ENCODE data around the gene PSMB9. TPM values are rescaled to one million over a fixed set of nuclear protein-coding genes. Genes with fewer than 3 reads are reported as not detected.

The PSMB9 gene
- total and polyA plus RNA-seq, 5 donors from 2014 or later: 148 to 896 (median 525) TPM

- Histone ChIP-seq H3K9me3 (ENCODE audit: control insufficient read depth in 2 of 2, low read length in 2 of 2) (no peaks in the 10 kb centered on the region), H3K4me3 (ENCODE audit: low read depth, low read length) (no peak within 1 kb of the TSS), H3K4me1 (ENCODE audit: control insufficient read depth, insufficient read depth, low read length, poor library complexity, severe bottlenecking) (no peaks in the 10 kb centered on the region), H3K36me3 (ENCODE audit: control insufficient read depth, insufficient read depth, low read length) (no peaks in the 10 kb centered on the region), H3K27ac (ENCODE audit: insufficient read depth, low read length, poor library complexity, severe bottlenecking) (no peak within 1 kb of the TSS), H3K27me3 (ENCODE audit: control insufficient read depth, insufficient read depth, low read length) (no peaks in the 10 kb centered on the region)
- ATAC-seq (ENCODE audit: low read depth in 2 of 2): peak; percentile 40 to 65
- Mint-ChIP-seq H3K36me3 (peaks cover 3% of the 10 kb centered on the region), H3K27me3 (peaks cover 4% of the 10 kb centered on the region), H3K4me1 (peaks cover 4 to 10% (median 6%) of the 10 kb centered on the region in 4 donors), H3K27ac (no peak within 1 kb of the TSS), H3K4me3 (no peak within 1 kb of the TSS), H3K9me3 (peaks cover 0 to 1% (median 0%) of the 10 kb centered on the region in 7 donors)
- DNase-seq: peak in 1 of 3 donors; percentile 51
These were observed 37.2 kb upstream of the PSMB9 start, which contains the start of gene HLA-DOB for GRCh38 chr6:32816746-32817204. Gene HLA-DOB (minus strand): TSS chr6:32817002. CDS start chr6:32816951, 51 bp downstream.

GRCh38 chr6:32818867-32819266 is 35.1 kb upstream of the PSMB9 start:
- Histone ChIP-seq H3K27ac (ENCODE audit: insufficient read depth, low read length, poor library complexity, severe bottlenecking) (no peak overlapping the region), H3K4me1 (ENCODE audit: control insufficient read depth, insufficient read depth, low read length, poor library complexity, severe bottlenecking) (no peaks in the 10 kb centered on the region), H3K36me3 (ENCODE audit: control insufficient read depth, insufficient read depth, low read length) (no peaks in the 10 kb centered on the region), H3K4me3 (ENCODE audit: low read depth, low read length) (no peak overlapping the region), H3K27me3 (ENCODE audit: control insufficient read depth, insufficient read depth, low read length) (no peaks in the 10 kb centered on the region), H3K9me3 (ENCODE audit: control insufficient read depth in 2 of 2, low read length in 2 of 2) (no peaks in the 10 kb centered on the region)
- H3K36me3 Mint-ChIP-seq: peaks cover 3% of the 10 kb centered on the region
- ATAC-seq (ENCODE audit: low read depth in 2 of 2): no peak
- H3K27me3 Mint-ChIP-seq: peaks cover 4% of the 10 kb centered on the region
- no peak for DNase-seq
- no peak overlapping the region for H3K27ac Mint-ChIP-seq
- H3K4me3 Mint-ChIP-seq: no peak overlapping the region
- no peaks in the 10 kb centered on the region for H3K9me3 Mint-ChIP-seq
- peaks cover 4 to 10% (median 6%) of the 10 kb centered on the region in 4 donors for H3K4me1 Mint-ChIP-seq

GRCh38 chr6:32819729-32820128 is 34.3 kb upstream of the PSMB9 start:
- no peaks in the 10 kb centered on the region for H3K4me1 ChIP-seq (ENCODE audit: control insufficient read depth, insufficient read depth, low read length, poor library complexity, severe bottlenecking)
- H3K36me3 ChIP-seq (ENCODE audit: control insufficient read depth, insufficient read depth, low read length): no peaks in the 10 kb centered on the region
- Mint-ChIP-seq H3K9me3 (no peaks in the 10 kb centered on the region), H3K27ac (no peak overlapping the region), H3K4me3 (no peak overlapping the region), H3K36me3 (no peaks in the 10 kb centered on the region), H3K27me3 (peaks cover 4% of the 10 kb centered on the region), H3K4me1 (peaks cover 4 to 10% (median 6%) of the 10 kb centered on the region in 4 donors)
- ATAC-seq (ENCODE audit: low read depth in 2 of 2) (no peak), DNase-seq (no peak)
- no peak overlapping the region for H3K4me3 ChIP-seq (ENCODE audit: low read depth, low read length)
- no peaks in the 10 kb centered on the region for H3K27me3 ChIP-seq (ENCODE audit: control insufficient read depth, insufficient read depth, low read length)
- H3K9me3 ChIP-seq (ENCODE audit: control insufficient read depth in 2 of 2, low read length in 2 of 2): no peaks in the 10 kb centered on the region
- H3K27ac ChIP-seq (ENCODE audit: insufficient read depth, low read length, poor library complexity, severe bottlenecking): no peak overlapping the region

DNA sequence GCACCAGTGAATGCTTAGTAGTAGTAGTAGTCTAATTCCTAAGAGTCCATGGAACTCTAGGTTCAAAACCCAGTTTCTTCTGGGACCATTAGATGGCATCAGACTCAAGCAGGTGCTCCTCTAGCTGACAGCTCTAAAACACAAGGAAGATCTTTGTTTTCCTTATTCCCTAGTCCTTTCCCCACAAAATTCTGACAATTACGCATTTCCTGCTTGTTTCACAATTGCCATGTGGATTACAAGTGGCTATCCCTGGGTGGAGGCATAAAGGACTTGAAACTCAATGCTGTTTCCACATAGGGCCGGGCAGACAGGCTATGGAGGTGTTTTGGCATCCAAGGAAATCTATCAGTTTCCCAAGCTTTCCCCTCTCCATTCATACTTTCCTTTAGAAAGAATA is 28.0 kb upstream of the PSMB9 start:
- no peaks in the 10 kb centered on the region for H3K9me3 ChIP-seq (ENCODE audit: control insufficient read depth in 2 of 2, low read length in 2 of 2)
- H3K27ac Mint-ChIP-seq: no peak overlapping the region
- H3K27me3 Mint-ChIP-seq: no peaks in the 10 kb centered on the region
- no peak overlapping the region for H3K4me3 ChIP-seq (ENCODE audit: low read depth, low read length)
- peaks cover 37% of the 10 kb centered on the region for H3K36me3 ChIP-seq (ENCODE audit: control insufficient read depth, insufficient read depth, low read length)
- H3K9me3 Mint-ChIP-seq: no peaks in the 10 kb centered on the region
- ATAC-seq (ENCODE audit: low read depth in 2 of 2) (no peak), DNase-seq (no peak)
- H3K27ac ChIP-seq (ENCODE audit: insufficient read depth, low read length, poor library complexity, severe bottlenecking): no peak overlapping the region
- H3K27me3 ChIP-seq (ENCODE audit: control insufficient read depth, insufficient read depth, low read length): no peaks in the 10 kb centered on the region
- H3K4me1 ChIP-seq (ENCODE audit: control insufficient read depth, insufficient read depth, low read length, poor library complexity, severe bottlenecking): peaks cover 3% of the 10 kb centered on the region
- H3K4me1 Mint-ChIP-seq: peaks cover 5 to 14% (median 9%) of the 10 kb centered on the region in 4 donors
- H3K4me3 Mint-ChIP-seq: no peak overlapping the region
- H3K36me3 Mint-ChIP-seq: peaks cover 28% of the 10 kb centered on the region

GRCh38 chr6:32827025-32827424 is 27.0 kb upstream of the PSMB9 start:
- no peak overlapping the region for H3K4me3 ChIP-seq (ENCODE audit: low read depth, low read length)
- H3K27me3 ChIP-seq (ENCODE audit: control insufficient read depth, insufficient read depth, low read length): no peaks in the 10 kb centered on the region
- no peaks in the 10 kb centered on the region for H3K27me3 Mint-ChIP-seq
- no peaks in the 10 kb centered on the region for H3K9me3 Mint-ChIP-seq
- peak overlapping the region in 2 of 3 donors; percentile 12 to 33 for H3K27ac Mint-ChIP-seq
- no peak for DNase-seq
- H3K4me3 Mint-ChIP-seq: peak overlapping the region in 1 of 4 donors; percentile 62
- no peak for ATAC-seq (ENCODE audit: low read depth in 2 of 2)
- peaks cover 39% of the 10 kb centered on the region for H3K36me3 Mint-ChIP-seq
- no peak overlapping the region for H3K27ac ChIP-seq (ENCODE audit: insufficient read depth, low read length, poor library complexity, severe bottlenecking)
- H3K36me3 ChIP-seq (ENCODE audit: control insufficient read depth, insufficient read depth, low read length): peaks cover 47% of the 10 kb centered on the region
- peaks cover 3% of the 10 kb centered on the region for H3K4me1 ChIP-seq (ENCODE audit: control insufficient read depth, insufficient read depth, low read length, poor library complexity, severe bottlenecking)
- H3K4me1 Mint-ChIP-seq: peaks cover 10 to 20% (median 14%) of the 10 kb centered on the region in 4 donors
- H3K9me3 ChIP-seq (ENCODE audit: control insufficient read depth in 2 of 2, low read length in 2 of 2): no peaks in the 10 kb centered on the region

DNA sequence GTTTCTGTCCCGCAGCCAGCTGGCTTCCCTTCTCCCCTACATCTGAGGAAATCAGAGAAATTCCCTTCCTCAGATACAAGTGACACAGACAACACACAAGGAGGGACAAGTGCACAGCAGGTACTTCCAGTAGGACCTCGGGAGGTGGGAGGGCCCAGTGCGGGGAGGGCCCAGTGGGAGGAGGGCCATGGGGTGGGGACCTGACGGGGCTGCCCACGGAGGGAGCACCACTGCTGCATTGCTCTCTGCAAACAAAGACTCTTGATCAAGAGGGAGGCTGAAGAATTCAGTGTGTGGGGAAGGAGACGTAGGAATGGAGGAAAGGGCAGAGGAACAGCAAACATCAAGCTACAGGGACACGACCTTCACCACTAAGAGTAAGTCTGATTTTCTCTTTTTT is 24.5 kb upstream of the PSMB9 start:
- DNase-seq: no peak
- H3K9me3 Mint-ChIP-seq: no peaks in the 10 kb centered on the region
- peaks cover 69% of the 10 kb centered on the region for H3K36me3 ChIP-seq (ENCODE audit: control insufficient read depth, insufficient read depth, low read length)
- H3K36me3 Mint-ChIP-seq: peaks cover 61% of the 10 kb centered on the region
- H3K4me1 Mint-ChIP-seq: peaks cover 24 to 38% (median 33%) of the 10 kb centered on the region in 4 donors
- no peak overlapping the region for H3K4me3 Mint-ChIP-seq
- H3K27ac ChIP-seq (ENCODE audit: insufficient read depth, low read length, poor library complexity, severe bottlenecking): no peak overlapping the region
- no peaks in the 10 kb centered on the region for H3K9me3 ChIP-seq (ENCODE audit: control insufficient read depth in 2 of 2, low read length in 2 of 2)
- H3K27me3 Mint-ChIP-seq: no peaks in the 10 kb centered on the region
- ATAC-seq (ENCODE audit: low read depth in 2 of 2): no peak
- H3K4me3 ChIP-seq (ENCODE audit: low read depth, low read length): no peak overlapping the region
- H3K27ac Mint-ChIP-seq: peak overlapping the region in 1 of 3 donors; percentile 32
- peaks cover 3% of the 10 kb centered on the region for H3K4me1 ChIP-seq (ENCODE audit: control insufficient read depth, insufficient read depth, low read length, poor library complexity, severe bottlenecking)
- no peaks in the 10 kb centered on the region for H3K27me3 ChIP-seq (ENCODE audit: control insufficient read depth, insufficient read depth, low read length)

DNA sequence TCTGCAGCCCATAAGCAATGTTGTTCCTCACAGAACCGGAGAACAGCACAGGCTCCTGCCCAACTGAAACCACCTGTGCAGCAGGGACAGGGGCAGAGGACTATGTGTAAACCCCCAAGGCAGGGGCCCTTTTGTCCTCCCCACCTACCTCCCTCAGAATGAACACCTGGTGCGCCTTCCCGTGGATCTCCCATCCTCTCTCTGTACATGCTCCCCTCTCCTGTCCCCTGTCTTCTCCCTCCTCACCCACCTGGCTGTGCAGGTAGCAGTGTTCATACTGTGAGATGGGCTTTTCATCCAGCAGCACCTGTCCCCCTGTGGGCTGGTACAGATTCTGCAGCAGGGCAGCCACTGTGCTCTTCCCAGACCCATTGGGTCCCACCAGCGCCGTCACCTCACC is 24.0 kb upstream of the PSMB9 start:
- ATAC-seq (ENCODE audit: low read depth in 2 of 2): no peak
- Mint-ChIP-seq H3K4me3 (no peak overlapping the region), H3K4me1 (peaks cover 28 to 43% (median 38%) of the 10 kb centered on the region in 4 donors), H3K36me3 (peaks cover 66% of the 10 kb centered on the region), H3K9me3 (no peaks in the 10 kb centered on the region), H3K27ac (peak overlapping the region in 2 of 3 donors; percentile 45 to 47), H3K27me3 (no peaks in the 10 kb centered on the region)
- no peak for DNase-seq
- no peak overlapping the region for H3K4me3 ChIP-seq (ENCODE audit: low read depth, low read length)
- H3K36me3 ChIP-seq (ENCODE audit: control insufficient read depth, insufficient read depth, low read length): peaks cover 74% of the 10 kb centered on the region
- peaks cover 8% of the 10 kb centered on the region for H3K4me1 ChIP-seq (ENCODE audit: control insufficient read depth, insufficient read depth, low read length, poor library complexity, severe bottlenecking)
- no peaks in the 10 kb centered on the region for H3K9me3 ChIP-seq (ENCODE audit: control insufficient read depth in 2 of 2, low read length in 2 of 2)
- H3K27me3 ChIP-seq (ENCODE audit: control insufficient read depth, insufficient read depth, low read length): no peaks in the 10 kb centered on the region
- no peak overlapping the region for H3K27ac ChIP-seq (ENCODE audit: insufficient read depth, low read length, poor library complexity, severe bottlenecking)

DNA sequence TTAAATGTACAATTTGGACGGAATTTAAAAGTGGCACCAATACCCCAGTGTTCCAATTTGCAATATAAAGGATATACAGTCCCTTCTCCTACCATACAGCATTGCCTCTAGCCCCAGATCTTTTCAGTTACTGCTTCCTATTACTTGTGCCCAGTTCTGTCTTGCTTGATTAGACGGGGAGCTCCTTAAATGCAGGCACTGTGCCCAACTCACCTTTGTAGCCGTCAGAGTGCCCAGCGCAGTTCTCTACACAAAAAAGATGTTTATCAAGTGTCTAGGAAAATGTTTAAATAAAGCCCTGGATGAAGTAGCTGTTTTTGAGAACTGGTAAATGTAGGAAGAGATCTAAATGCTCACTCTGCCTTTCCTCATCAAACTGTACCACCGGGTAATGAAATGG is 23.1 kb upstream of the PSMB9 start:
- H3K4me3 ChIP-seq (ENCODE audit: low read depth, low read length): no peak overlapping the region
- no peaks in the 10 kb centered on the region for H3K9me3 Mint-ChIP-seq
- H3K4me1 Mint-ChIP-seq: peaks cover 31 to 49% (median 46%) of the 10 kb centered on the region in 4 donors

More for the DNA sequence above, 23.1 kb upstream of the PSMB9 start:
- peak overlapping the region in 2 of 3 donors; percentile 29 to 77 for H3K27ac Mint-ChIP-seq
- Histone ChIP-seq H3K27ac (ENCODE audit: insufficient read depth, low read length, poor library complexity, severe bottlenecking) (no peak overlapping the region), H3K36me3 (ENCODE audit: control insufficient read depth, insufficient read depth, low read length) (peaks cover 84% of the 10 kb centered on the region), H3K4me1 (ENCODE audit: control insufficient read depth, insufficient read depth, low read length, poor library complexity, severe bottlenecking) (peaks cover 13% of the 10 kb centered on the region), H3K27me3 (ENCODE audit: control insufficient read depth, insufficient read depth, low read length) (no peaks in the 10 kb centered on the region), H3K9me3 (ENCODE audit: control insufficient read depth in 2 of 2, low read length in 2 of 2) (no peaks in the 10 kb centered on the region)
- peaks cover 75% of the 10 kb centered on the region for H3K36me3 Mint-ChIP-seq
- DNase-seq (no peak), ATAC-seq (ENCODE audit: low read depth in 2 of 2) (no peak)
- H3K27me3 Mint-ChIP-seq: no peaks in the 10 kb centered on the region
- H3K4me3 Mint-ChIP-seq: no peak overlapping the region
